ENCODE results near the gene MEA1.

GRCh38 chr6:42963179-42963854 is 50.4 kb downstream of the MEA1 start:
- TF ChIP-seq POLR2A (IDR thresholded peaks at IDR 0.05) (no peak), CTCF (IDR thresholded peaks at IDR 0.05) (no peak)
